Fibroblast of the aortic adventitia (primary cell): ENCODE data around the gene TMEM181. TPM values are rescaled to one million over a fixed set of nuclear protein-coding genes. Genes with fewer than 3 reads are reported as not detected.
"Not testable (repeated sequence)": the region's sequence is repeated elsewhere in the genome, so short reads cannot be mapped to it uniquely, and the experiment has no call there.

Experiments
- DNase-seq: peaks from one replicate; pipeline ENCODE4 v3.0.0-alpha.2; 2010; ENCODE audit warnings: low read depth
- H3K4me3 ChIP-seq: 2 replicates; pipeline ENCODE4 v1.5.1; 2011; ENCODE audit warnings: low read depth, mild to moderate bottlenecking, control low read depth, low read length, moderate library complexity
- CTCF ChIP-seq: IDR thresholded peaks from 2 replicates; pipeline ENCODE4 v1.5.1; 2011; ENCODE audit warnings: mild to moderate bottlenecking, low read length, control low read depth, inconsistent platforms; ENCODE audit not compliant: insufficient read depth
- total RNA-seq: library from RNA; depleted of rRNA; stranded (reverse); fragments of >200 nt; gene quantifications from 2 replicates; pipeline ENCODE4 v1.2.3, GENCODE V29; 2012; ENCODE audit warnings: low replicate concordance

Gene TMEM181
- total RNA-seq, 1 donor: 36.2 TPM

GRCh38 chr6:158517581-158517980, 42.3 kb upstream of the TMEM181 start:
- H3K4me3 ChIP-seq: no peak overlapping the region
- no peak for TF ChIP-seq CTCF
- DNase-seq: no peak

- TF ChIP-seq CTCF: peak; percentile 71
- H3K4me3 ChIP-seq: peak overlapping the region; percentile 44
- DNase-seq: peak; percentile 82
Measured at GRCh38 chr6:158518191-158519127, 41.4 kb upstream of the TMEM181 start.

- DNase-seq: no peak
- no peak for TF ChIP-seq CTCF
Measured at GRCh38 chr6:158519300-158519699, 40.6 kb upstream of the TMEM181 start.

GRCh38 chr6:158519761-158520160, 40.1 kb upstream of the TMEM181 start:
- DNase-seq: no peak
- no peak for TF ChIP-seq CTCF
- no peak overlapping the region for H3K4me3 ChIP-seq

More at GRCh38 chr6:158519300-158519699, 40.6 kb upstream of the TMEM181 start:
- H3K4me3 ChIP-seq: no peak overlapping the region

- not testable (repeated sequence) for H3K4me3 ChIP-seq
Measured at GRCh38 chr6:158520975-158521374, 38.9 kb upstream of the TMEM181 start.

GRCh38 chr6:158521759-158522158, 38.1 kb upstream of the TMEM181 start:
- DNase-seq: no peak
- no peak for TF ChIP-seq CTCF
- H3K4me3 ChIP-seq: no peak overlapping the region

More at GRCh38 chr6:158520975-158521374, 38.9 kb upstream of the TMEM181 start:
- DNase-seq: not testable (repeated sequence)

- no peak for DNase-seq
- no peak for TF ChIP-seq CTCF
- no peak overlapping the region for H3K4me3 ChIP-seq
Measured at GRCh38 chr6:158522616-158523015, 37.3 kb upstream of the TMEM181 start.
